ENCODE measurements around the gene SNRPA.

The SNRPA gene

GRCh38 chr19:40774916-40775631 lies 24.1 kb downstream of the SNRPA start, which contains the start of gene MIA:
Gene MIA (plus strand): TSS chr19:40775521. CDS start chr19:40775543, 22 bp downstream.
- Mint-ChIP-seq H3K9me3 (no peaks in the 10 kb centered on the region), H3K27ac (peak within 1 kb of the TSS; percentile 55 to 100 (median 73)), H3K4me1 (peaks cover 14% of the 10 kb centered on the region), H3K4me3 (peak within 1 kb of the TSS; percentile 50 to 61 (median 52)), H3K36me3 (ENCODE audit: low read depth) (peaks cover 8% of the 10 kb centered on the region), H3K27me3 (ENCODE audit: low read depth) (no peaks in the 10 kb centered on the region)
- TF ChIP-seq CTCF (IDR thresholded peaks at IDR 0.05; ENCODE audit: unreplicated experiment in 3 of 3), result no peak

GRCh38 chr19:40775632-40776022 lies 24.6 kb downstream of the SNRPA start:
- H3K9me3 Mint-ChIP-seq, result no peaks in the 10 kb centered on the region
- H3K36me3 Mint-ChIP-seq (ENCODE audit: low read depth), result peaks cover 8% of the 10 kb centered on the region
- H3K4me1 Mint-ChIP-seq, result peaks cover 14% of the 10 kb centered on the region
- TF ChIP-seq CTCF (IDR thresholded peaks at IDR 0.05; ENCODE audit: unreplicated experiment in 3 of 3), result no peak
- H3K4me3 Mint-ChIP-seq, result peak overlapping the region; percentile 43 to 61 (median 50)
- H3K27ac Mint-ChIP-seq, result peak overlapping the region; percentile 19 to 73 (median 34)
- no peaks in the 10 kb centered on the region for H3K27me3 Mint-ChIP-seq (ENCODE audit: low read depth)

GRCh38 chr19:40776364-40776763 lies 25.4 kb downstream of the SNRPA start:
- H3K27me3 Mint-ChIP-seq (ENCODE audit: low read depth), result no peaks in the 10 kb centered on the region
- H3K4me1 Mint-ChIP-seq, result peaks cover 14% of the 10 kb centered on the region
- no peak for TF ChIP-seq CTCF (IDR thresholded peaks at IDR 0.05; ENCODE audit: unreplicated experiment in 3 of 3)
- H3K27ac Mint-ChIP-seq, result peak overlapping the region in 2 of 3 experiments; percentile 97 to 100
- no peaks in the 10 kb centered on the region for H3K9me3 Mint-ChIP-seq
- peaks cover 3% of the 10 kb centered on the region for H3K36me3 Mint-ChIP-seq (ENCODE audit: low read depth)
- peak overlapping the region; percentile 46 to 91 (median 87) for H3K4me3 Mint-ChIP-seq

GRCh38 chr19:40776932-40777644 lies 26.1 kb downstream of the SNRPA start:
- TF ChIP-seq CTCF (IDR thresholded peaks at IDR 0.05; ENCODE audit: unreplicated experiment in 3 of 3), result no peak
- Mint-ChIP-seq H3K4me1 (peaks cover 14% of the 10 kb centered on the region), H3K36me3 (ENCODE audit: low read depth) (peaks cover under 1% of the 10 kb centered on the region), H3K27me3 (ENCODE audit: low read depth) (peaks cover 4% of the 10 kb centered on the region), H3K9me3 (no peaks in the 10 kb centered on the region), H3K4me3 (peak overlapping the region; percentile 86 to 91 (median 87)), H3K27ac (peak overlapping the region; percentile 97 to 100 (median 100))

- Mint-ChIP-seq H3K36me3 (ENCODE audit: low read depth) (no peaks in the 10 kb centered on the region), H3K27me3 (ENCODE audit: low read depth) (peaks cover 5% of the 10 kb centered on the region), H3K27ac (peak overlapping the region; percentile 97 to 100 (median 100))
Observed at GRCh38 chr19:40777645-40777936, 26.6 kb downstream of the SNRPA start.

More at GRCh38 chr19:40777645-40777936, 26.6 kb downstream of the SNRPA start:
- TF ChIP-seq CTCF (IDR thresholded peaks at IDR 0.05; ENCODE audit: unreplicated experiment in 3 of 3), result no peak
- no peaks in the 10 kb centered on the region for H3K9me3 Mint-ChIP-seq
- H3K4me1 Mint-ChIP-seq, result peaks cover 14% of the 10 kb centered on the region
- peak overlapping the region; percentile 86 to 91 (median 87) for H3K4me3 Mint-ChIP-seq
